Peyer's patch (tissue), 4 donors: ENCODE results near the gene AP2B1. TPM values are rescaled to one million over a fixed set of nuclear protein-coding genes. Genes with fewer than 3 reads are reported as not detected.
"Not testable (repeated sequence)": the region's sequence is repeated elsewhere in the genome, so short reads cannot be mapped to it uniquely, and the experiment has no call there.

Source experiments
- DNase-seq, 3 donors: peaks; one replicate each; pipeline ENCODE4 v3.0.0-alpha.2; 2017 to 2019
- H3K27ac ChIP-seq, 4 donors: fragments of 200-600 bp; sonication (generic); one replicate each; pipeline ENCODE4 v1.5.1; 2016 to 2019
- H3K27me3 ChIP-seq, 2 donors: fragments of 200-600 bp; sonication (generic); one replicate each; pipeline ENCODE4 v1.5.1; 2019
- H3K36me3 ChIP-seq, 3 donors: fragments of 200-600 bp; sonication (generic); one replicate each; pipeline ENCODE4 v1.5.1; 2016 to 2019
- H3K4me1 ChIP-seq, 4 donors: fragments of 200-600 bp; sonication (generic); one replicate each; pipeline ENCODE4 v1.5.1; 2016 to 2019
- H3K4me3 ChIP-seq, 4 donors: fragments of 200-600 bp; sonication (generic); 1 replicate in 3 of 4; 2 replicates in 1 of 4; pipeline ENCODE4 v1.5.1; 2016 to 2019; ENCODE audit warnings: mild to moderate bottlenecking in 1 of 4
- H3K9me3 ChIP-seq, 4 donors: fragments of 200-600 bp; sonication (generic); one replicate each; pipeline ENCODE4 v1.5.1; 2016 to 2019; ENCODE audit warnings: mild to moderate bottlenecking in 1 of 4
- POLR2A ChIP-seq, 2 donors: fragments of 450-650 bp; IDR thresholded peaks; one replicate each; pipeline ENCODE4 v1.5.1; 2017; ENCODE audit warnings: antibody characterized with exemption in 2 of 2, mild to moderate bottlenecking in 2 of 2, moderate library complexity in 2 of 2
- total RNA-seq, 4 donors: library from RNA; depleted of rRNA; stranded (reverse); fragments of >200 nt; gene quantifications; one replicate each; pipeline ENCODE4 v1.1.0, GENCODE V29; 2016
- TF ChIP-seq, protein P1 (sequence below), 6 experiments: fragments of 450-650 bp in 4 of 6; fragments of 200-600 bp in 2 of 6; sonication (generic) in 1 of 6; IDR thresholded peaks; one replicate each; pipeline ENCODE4 v1.5.1; 2017 to 2019; ENCODE audit warnings: antibody characterized with exemption in 6 of 6, mild to moderate bottlenecking in 3 of 6, moderate library complexity in 1 of 6

The AP2B1 gene
- total RNA-seq, 4 donors from 2014 or later: 46.2 to 75.3 (median 66.6) TPM

DNA sequence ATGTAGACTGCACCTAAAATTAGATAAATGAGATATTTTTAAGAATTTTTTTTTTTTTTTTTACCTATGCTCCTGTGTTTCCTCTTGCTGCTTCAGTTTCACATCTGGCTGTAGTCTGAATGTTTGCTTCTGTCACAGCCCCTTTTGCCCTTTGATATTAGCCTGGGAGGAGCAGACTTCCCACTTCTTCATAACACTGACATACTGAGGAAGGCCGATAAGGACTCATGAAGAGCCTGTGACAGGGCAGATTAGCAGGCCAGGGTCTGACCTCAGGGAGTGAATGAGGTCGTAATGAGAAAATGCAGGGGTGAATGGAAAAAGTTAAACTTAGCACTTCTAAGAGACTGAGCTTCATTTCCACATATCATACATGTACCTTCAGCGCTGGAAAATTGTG lies 26.4 kb upstream of the AP2B1 start, which contains the start of gene SLFN14:
Gene SLFN14, minus strand, starts transcription at position 117 of the 400 bp plus-strand sequence. CDS start 2,757 bp downstream, outside the sequence.
- H3K27ac ChIP-seq: no peak within 1 kb of the TSS
- no peak for TF ChIP-seq POLR2A (IDR thresholded peaks at IDR 0.05)
- TF ChIP-seq, protein P1, sequence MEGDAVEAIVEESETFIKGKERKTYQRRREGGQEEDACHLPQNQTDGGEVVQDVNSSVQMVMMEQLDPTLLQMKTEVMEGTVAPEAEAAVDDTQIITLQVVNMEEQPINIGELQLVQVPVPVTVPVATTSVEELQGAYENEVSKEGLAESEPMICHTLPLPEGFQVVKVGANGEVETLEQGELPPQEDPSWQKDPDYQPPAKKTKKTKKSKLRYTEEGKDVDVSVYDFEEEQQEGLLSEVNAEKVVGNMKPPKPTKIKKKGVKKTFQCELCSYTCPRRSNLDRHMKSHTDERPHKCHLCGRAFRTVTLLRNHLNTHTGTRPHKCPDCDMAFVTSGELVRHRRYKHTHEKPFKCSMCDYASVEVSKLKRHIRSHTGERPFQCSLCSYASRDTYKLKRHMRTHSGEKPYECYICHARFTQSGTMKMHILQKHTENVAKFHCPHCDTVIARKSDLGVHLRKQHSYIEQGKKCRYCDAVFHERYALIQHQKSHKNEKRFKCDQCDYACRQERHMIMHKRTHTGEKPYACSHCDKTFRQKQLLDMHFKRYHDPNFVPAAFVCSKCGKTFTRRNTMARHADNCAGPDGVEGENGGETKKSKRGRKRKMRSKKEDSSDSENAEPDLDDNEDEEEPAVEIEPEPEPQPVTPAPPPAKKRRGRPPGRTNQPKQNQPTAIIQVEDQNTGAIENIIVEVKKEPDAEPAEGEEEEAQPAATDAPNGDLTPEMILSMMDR (IDR thresholded peaks at IDR 0.05): no peak
- no peaks in the 10 kb centered on the region for H3K27me3 ChIP-seq
- H3K4me1 ChIP-seq: peaks cover 0 to 4% (median 0%) of the 10 kb centered on the region in 4 donors
- H3K9me3 ChIP-seq: no peaks in the 10 kb centered on the region
- no peaks in the 10 kb centered on the region for H3K36me3 ChIP-seq
- DNase-seq: no peak
- H3K4me3 ChIP-seq: no peak within 1 kb of the TSS

DNA sequence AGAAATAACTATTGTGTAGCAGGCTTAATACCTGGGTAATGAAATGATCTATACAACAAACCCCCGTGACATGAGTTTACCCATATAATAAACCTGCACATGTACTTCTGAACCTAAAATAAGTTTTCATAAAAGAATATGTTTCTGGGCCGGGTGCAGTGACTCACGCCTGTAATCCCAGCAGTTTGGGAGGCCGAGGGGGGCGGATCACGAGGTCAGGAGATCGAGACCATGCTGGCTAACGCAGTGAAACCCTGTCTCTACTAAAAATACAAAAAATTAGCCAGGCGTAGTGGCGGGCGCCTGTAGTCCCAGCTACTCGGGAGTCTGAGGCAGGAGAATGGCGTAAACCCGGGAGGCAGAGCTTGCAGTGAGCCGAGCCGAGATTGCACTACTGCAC lies 23.9 kb upstream of the AP2B1 start:
- not testable (repeated sequence) for H3K4me3 ChIP-seq, H3K36me3 ChIP-seq, DNase-seq, H3K4me1 ChIP-seq, H3K9me3 ChIP-seq, H3K27ac ChIP-seq, H3K27me3 ChIP-seq

DNA sequence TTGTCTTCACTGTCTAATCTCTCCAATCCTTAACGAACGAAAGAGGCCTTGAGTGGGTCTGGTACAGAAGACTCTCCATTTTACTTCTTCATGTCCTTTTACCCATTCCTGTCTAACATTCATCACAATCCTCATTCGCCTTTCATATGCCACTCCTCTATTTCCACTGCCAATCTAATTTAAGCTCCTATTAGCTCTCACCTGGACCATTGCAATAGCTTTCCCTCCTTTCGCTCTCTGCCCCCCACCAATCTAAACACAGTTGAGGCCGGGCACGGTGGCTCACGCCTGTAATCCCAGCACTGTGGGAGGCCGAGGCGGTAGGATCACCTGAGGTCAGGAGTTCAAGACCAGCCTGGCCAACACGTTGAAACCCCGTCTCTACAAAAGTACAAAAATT lies 20.2 kb upstream of the AP2B1 start:
- TF ChIP-seq, protein P1 (IDR thresholded peaks at IDR 0.05): no peak
- no peak for TF ChIP-seq POLR2A (IDR thresholded peaks at IDR 0.05)
- peaks cover 0 to 21% (median 5%) of the 10 kb centered on the region in 4 donors for H3K4me1 ChIP-seq
- H3K4me3 ChIP-seq: peak overlapping the region in 2 of 4 donors; percentile 73 to 79
- no peaks in the 10 kb centered on the region for H3K9me3 ChIP-seq
- H3K36me3 ChIP-seq: no peaks in the 10 kb centered on the region
- H3K27me3 ChIP-seq: no peaks in the 10 kb centered on the region
- no peak overlapping the region for H3K27ac ChIP-seq
- no peak for DNase-seq

DNA sequence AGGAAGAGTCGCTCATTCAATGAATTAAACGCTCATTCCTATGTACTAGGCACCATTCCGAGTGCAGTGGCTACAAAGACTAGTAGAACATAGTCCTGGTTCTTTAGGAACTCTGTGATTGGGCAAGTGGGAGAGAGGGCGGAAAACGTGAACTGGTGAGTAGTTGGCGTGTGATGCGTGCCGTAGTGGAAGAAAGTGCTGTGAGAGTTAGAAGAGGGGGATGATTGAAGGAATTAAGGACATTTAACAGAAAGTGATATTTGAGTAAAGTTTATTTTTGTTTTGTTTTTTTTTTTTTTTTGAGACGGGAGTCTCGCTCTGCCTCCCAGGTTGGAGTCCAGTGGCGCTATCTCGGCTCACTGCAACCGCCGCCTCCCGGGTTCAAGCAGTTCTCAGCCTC lies 18.6 kb upstream of the AP2B1 start:
- peak in 2 of 3 donors; percentile 25 to 56 for DNase-seq
- Histone ChIP-seq H3K36me3 (no peaks in the 10 kb centered on the region), H3K9me3 (no peaks in the 10 kb centered on the region), H3K27me3 (no peaks in the 10 kb centered on the region), H3K4me3 (peak overlapping the region; percentile 69 to 79 (median 74)), H3K27ac (peak overlapping the region; percentile 81 to 85 (median 82)), H3K4me1 (peaks cover 0 to 21% (median 5%) of the 10 kb centered on the region in 4 donors)
- no peak for TF ChIP-seq POLR2A (IDR thresholded peaks at IDR 0.05)
- TF ChIP-seq, protein P1 (IDR thresholded peaks at IDR 0.05): no peak

DNA sequence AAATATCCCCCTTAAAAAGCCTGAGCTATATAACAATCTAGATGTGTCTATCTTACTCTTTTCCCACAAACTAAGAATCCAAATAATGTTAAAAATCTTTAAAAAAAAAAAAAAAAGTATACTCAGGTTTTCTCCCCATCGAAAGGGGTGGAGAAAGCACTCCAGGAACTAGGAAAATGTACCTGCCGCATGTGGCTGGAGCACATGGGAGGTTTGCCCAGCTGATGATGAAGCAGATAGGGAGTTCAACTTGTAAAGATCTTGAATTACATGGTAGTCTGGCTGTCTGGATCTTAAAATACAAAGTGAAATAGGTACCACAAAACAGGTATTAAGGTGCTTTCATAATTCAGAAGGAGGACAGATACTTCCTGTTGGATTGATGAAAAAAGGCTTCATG lies 17.7 kb upstream of the AP2B1 start:
- TF ChIP-seq, protein P1 (IDR thresholded peaks at IDR 0.05): no peak
- Histone ChIP-seq H3K4me3 (peak overlapping the region in 1 of 4 donors; percentile 73), H3K36me3 (peaks cover 0 to 6% (median 0%) of the 10 kb centered on the region in 3 donors)

DNA sequence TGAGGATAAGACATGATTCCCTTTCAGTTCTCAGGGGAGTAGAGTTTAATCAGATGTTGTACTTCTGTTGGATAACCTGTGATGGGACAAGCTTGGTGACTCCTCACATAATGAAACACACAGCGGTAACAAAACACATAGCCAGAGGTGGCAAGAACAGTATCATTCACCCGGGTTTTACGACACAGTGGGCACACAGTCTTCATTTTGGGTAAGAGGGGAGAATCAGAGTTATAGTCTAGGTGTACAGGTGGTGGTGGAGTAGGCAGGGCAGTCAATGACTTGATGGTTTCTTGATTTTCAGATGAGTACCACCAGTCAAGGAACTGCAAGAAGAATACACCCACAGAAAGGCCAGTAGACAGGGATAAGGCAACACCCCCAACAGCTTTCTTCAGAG lies 11.4 kb upstream of the AP2B1 start:
- Histone ChIP-seq H3K27ac (no peak overlapping the region), H3K4me3 (no peak overlapping the region), H3K9me3 (no peaks in the 10 kb centered on the region), H3K27me3 (no peaks in the 10 kb centered on the region), H3K36me3 (peaks cover 0 to 18% (median 0%) of the 10 kb centered on the region in 3 donors), H3K4me1 (peaks cover 0 to 10% (median 2%) of the 10 kb centered on the region in 4 donors)
- TF ChIP-seq POLR2A (IDR thresholded peaks at IDR 0.05): no peak
- TF ChIP-seq, protein P1 (IDR thresholded peaks at IDR 0.05): no peak
- no peak for DNase-seq

More for the DNA sequence above, 17.7 kb upstream of the AP2B1 start:
- Histone ChIP-seq H3K4me1 (peaks cover 0 to 21% (median 5%) of the 10 kb centered on the region in 4 donors), H3K9me3 (no peaks in the 10 kb centered on the region), H3K27me3 (no peaks in the 10 kb centered on the region), H3K27ac (no peak overlapping the region)
- DNase-seq: no peak
